ENCODE data around the gene R3HDM2.

R3HDM2 gene

GRCh38 chr12:57464569-57464968, 33.7 kb upstream of the R3HDM2 start:
- Histone ChIP-seq H3K4me1 (peaks cover 0 to 22% (median 19%) of the 10 kb centered on the region in 4 donors), H3K27me3 (peaks cover 0 to 2% of the 10 kb centered on the region in 2 donors), H3K27ac (no peak overlapping the region), H3K36me3 (no peaks in the 10 kb centered on the region), H3K4me3 (no peak overlapping the region), H3K9me3 (no peaks in the 10 kb centered on the region)
- TF ChIP-seq, protein P1, sequence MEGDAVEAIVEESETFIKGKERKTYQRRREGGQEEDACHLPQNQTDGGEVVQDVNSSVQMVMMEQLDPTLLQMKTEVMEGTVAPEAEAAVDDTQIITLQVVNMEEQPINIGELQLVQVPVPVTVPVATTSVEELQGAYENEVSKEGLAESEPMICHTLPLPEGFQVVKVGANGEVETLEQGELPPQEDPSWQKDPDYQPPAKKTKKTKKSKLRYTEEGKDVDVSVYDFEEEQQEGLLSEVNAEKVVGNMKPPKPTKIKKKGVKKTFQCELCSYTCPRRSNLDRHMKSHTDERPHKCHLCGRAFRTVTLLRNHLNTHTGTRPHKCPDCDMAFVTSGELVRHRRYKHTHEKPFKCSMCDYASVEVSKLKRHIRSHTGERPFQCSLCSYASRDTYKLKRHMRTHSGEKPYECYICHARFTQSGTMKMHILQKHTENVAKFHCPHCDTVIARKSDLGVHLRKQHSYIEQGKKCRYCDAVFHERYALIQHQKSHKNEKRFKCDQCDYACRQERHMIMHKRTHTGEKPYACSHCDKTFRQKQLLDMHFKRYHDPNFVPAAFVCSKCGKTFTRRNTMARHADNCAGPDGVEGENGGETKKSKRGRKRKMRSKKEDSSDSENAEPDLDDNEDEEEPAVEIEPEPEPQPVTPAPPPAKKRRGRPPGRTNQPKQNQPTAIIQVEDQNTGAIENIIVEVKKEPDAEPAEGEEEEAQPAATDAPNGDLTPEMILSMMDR (IDR thresholded peaks at IDR 0.05) = no peak
- intact Hi-C loops (cut with DNase I; ENCODE audit: low total_unique reads) = no loop called here
- no peak for DNase-seq

DNA sequence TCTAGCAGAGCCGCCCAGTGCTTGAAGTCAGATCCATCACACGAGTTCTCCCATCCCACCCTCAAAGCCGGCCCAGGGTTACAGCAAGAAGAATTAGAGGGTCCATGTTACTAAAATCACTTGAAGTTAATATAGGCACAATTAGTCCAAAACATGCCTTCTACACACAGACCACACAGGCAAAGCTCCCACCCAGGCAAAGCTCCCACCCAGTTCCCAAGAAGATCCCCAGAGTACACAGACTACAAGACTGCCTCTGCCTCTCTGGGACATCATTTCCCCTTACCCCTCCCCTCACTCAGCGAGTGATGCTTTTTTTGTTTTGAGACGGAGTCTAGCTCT, 32.0 kb upstream of the R3HDM2 start:
- Histone ChIP-seq H3K4me1 (peaks cover 0 to 27% (median 19%) of the 10 kb centered on the region in 4 donors), H3K9me3 (no peaks in the 10 kb centered on the region), H3K36me3 (no peaks in the 10 kb centered on the region), H3K27me3 (peaks cover 0 to 2% of the 10 kb centered on the region in 2 donors), H3K4me3 (peak overlapping the region in 1 of 2 donors; percentile 71), H3K27ac (no peak overlapping the region)
- intact Hi-C loops (cut with DNase I; ENCODE audit: low total_unique reads) = loop anchor here (1.0 kb wide), 1 partner anchor 25 kb away; the partner anchor contains the start of gene MARS1
- TF ChIP-seq, protein P1 (IDR thresholded peaks at IDR 0.05) = no peak
- DNase-seq = no peak

- no peaks in the 10 kb centered on the region for H3K27me3 ChIP-seq
- TF ChIP-seq, protein P1 (IDR thresholded peaks at IDR 0.05) = peak; percentile 93 to 95
- peak; percentile 84 to 93 for DNase-seq
- H3K36me3 ChIP-seq = no peaks in the 10 kb centered on the region
- H3K4me1 ChIP-seq = peaks cover 0 to 27% (median 19%) of the 10 kb centered on the region in 4 donors
- intact Hi-C loops (cut with DNase I; ENCODE audit: low total_unique reads) = loop anchor here (1.0 kb wide), 1 partner anchor 26 kb away; the partner anchor contains the start of gene MARS1
- H3K27ac ChIP-seq = peak overlapping the region; percentile 70 to 72
- no peaks in the 10 kb centered on the region for H3K9me3 ChIP-seq
- peak overlapping the region; percentile 58 to 71 for H3K4me3 ChIP-seq
Measured at GRCh38 chr12:57462251-57462911, 31.5 kb upstream of the R3HDM2 start.

DNA sequence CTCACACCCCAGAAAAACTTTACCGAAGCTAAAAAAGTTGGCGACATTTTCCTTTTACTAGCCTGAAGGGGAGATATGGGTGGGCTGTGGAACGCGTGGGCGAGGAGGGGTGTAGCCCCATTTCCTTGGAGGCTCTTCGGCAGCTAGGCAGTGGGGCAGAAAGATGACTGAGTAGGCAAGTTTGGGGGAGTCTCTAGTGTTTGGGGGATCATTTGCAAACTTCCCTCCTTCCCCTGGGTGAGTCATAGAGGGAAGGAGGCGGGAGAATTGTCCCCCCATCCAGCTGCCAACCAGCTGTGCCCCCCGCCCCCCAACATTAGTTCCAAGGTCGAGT, 31.0 kb upstream of the R3HDM2 start:
- H3K27me3 ChIP-seq = no peaks in the 10 kb centered on the region
- H3K4me1 ChIP-seq = peaks cover 0 to 27% (median 19%) of the 10 kb centered on the region in 4 donors
- TF ChIP-seq, protein P1 (IDR thresholded peaks at IDR 0.05) = no peak
- no peaks in the 10 kb centered on the region for H3K36me3 ChIP-seq
- no peaks in the 10 kb centered on the region for H3K9me3 ChIP-seq
- H3K4me3 ChIP-seq = peak overlapping the region; percentile 58 to 71
- DNase-seq = no peak
- H3K27ac ChIP-seq = peak overlapping the region; percentile 70 to 72
- intact Hi-C loops (cut with DNase I; ENCODE audit: low total_unique reads) = loop anchor here (1.0 kb wide), 1 partner anchor 26 kb away; the partner anchor contains the start of gene MARS1

DNA sequence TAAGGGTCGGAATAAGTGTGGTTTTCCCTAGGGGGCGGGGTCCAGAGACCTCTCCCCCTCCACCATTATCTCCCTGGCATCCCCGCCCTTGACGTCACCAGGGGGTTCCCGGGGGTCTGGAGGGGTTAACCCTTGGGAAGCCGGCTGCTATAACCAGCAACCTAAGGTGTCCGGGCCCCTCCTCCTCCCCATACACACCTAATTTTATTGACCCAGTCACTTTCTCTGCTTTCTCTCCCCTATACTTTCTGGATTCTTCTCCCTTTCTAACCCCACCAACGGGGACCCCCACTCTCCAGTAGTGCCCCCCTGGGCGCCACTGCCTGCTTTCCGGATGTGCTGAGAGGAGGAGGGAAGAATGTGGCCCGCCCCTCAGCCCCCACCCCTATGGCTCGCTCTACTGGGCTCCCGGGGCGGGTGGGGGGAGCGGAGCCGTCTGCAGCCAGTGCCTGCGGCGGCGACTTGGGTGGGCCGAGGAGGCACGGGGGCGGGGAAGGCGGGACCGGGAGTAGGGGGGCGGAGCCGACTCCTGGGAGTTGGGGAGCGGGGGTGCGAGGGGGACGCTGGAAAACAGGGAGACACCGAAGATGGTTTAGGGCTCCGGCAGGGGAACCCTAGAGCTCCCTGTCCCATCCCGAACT, 30.6 kb upstream of the R3HDM2 start:
- Histone ChIP-seq H3K36me3 (no peaks in the 10 kb centered on the region), H3K27me3 (no peaks in the 10 kb centered on the region), H3K27ac (peak overlapping the region; percentile 70 to 72), H3K4me3 (peak overlapping the region; percentile 58 to 71), H3K4me1 (peaks cover 0 to 27% (median 20%) of the 10 kb centered on the region in 4 donors), H3K9me3 (no peaks in the 10 kb centered on the region)
- peak; percentile 70 to 87 for DNase-seq
- intact Hi-C loops (cut with DNase I; ENCODE audit: low total_unique reads) = no loop called here
- TF ChIP-seq, protein P1 (IDR thresholded peaks at IDR 0.05) = no peak

All from tibial artery (tissue), 4 donors.